GM21786 (cell line): ENCODE measurements around the gene LEFTY1.
"Not testable (repeated sequence)": the region's sequence is repeated elsewhere in the genome, so short reads cannot be mapped to it uniquely, and the experiment has no call there.

ENCODE experiments used
- ATAC-seq: cut with Tn5 transposase; IDR thresholded peaks from one replicate; pipeline ENCODE4 v1.9.1; 2021; ENCODE audit not compliant: unreplicated experiment

Gene LEFTY1

GRCh38 chr1:225851805-225852204 lies 37.1 kb downstream of the LEFTY1 start:
- ATAC-seq = peak; percentile 49

- no peak for ATAC-seq
Measured at GRCh38 chr1:225850370-225850769, 38.6 kb downstream of the LEFTY1 start.

- no peak for ATAC-seq
Measured at GRCh38 chr1:225849925-225850324, 39.0 kb downstream of the LEFTY1 start.

- peak; percentile 68 for ATAC-seq
Measured at GRCh38 chr1:225848030-225848955, 40.7 kb downstream of the LEFTY1 start.

GRCh38 chr1:225847610-225848009 lies 41.3 kb downstream of the LEFTY1 start:
- ATAC-seq = peak; percentile 1

- no peak for ATAC-seq
Measured at GRCh38 chr1:225846331-225847310, 42.3 kb downstream of the LEFTY1 start.

- no peak for ATAC-seq
Measured at GRCh38 chr1:225845571-225846259, 43.2 kb downstream of the LEFTY1 start.

- ATAC-seq = no peak
Measured at GRCh38 chr1:225845097-225845496, 43.8 kb downstream of the LEFTY1 start.

- no peak for ATAC-seq
Measured at GRCh38 chr1:225844236-225845061, 44.5 kb downstream of the LEFTY1 start.

- ATAC-seq = no peak
Measured at GRCh38 chr1:225843426-225843795, 45.5 kb downstream of the LEFTY1 start.

- ATAC-seq = no peak
Measured at GRCh38 chr1:225842788-225843425, 46.0 kb downstream of the LEFTY1 start.

GRCh38 chr1:225842074-225842473 lies 46.9 kb downstream of the LEFTY1 start:
- ATAC-seq = no peak

- ATAC-seq = no peak
Measured at GRCh38 chr1:225840713-225841112, 48.2 kb downstream of the LEFTY1 start.

GRCh38 chr1:225840223-225840610 lies 48.7 kb downstream of the LEFTY1 start:
- ATAC-seq = no peak

GRCh38 chr1:225838793-225839192 lies 50.2 kb downstream of the LEFTY1 start:
- no peak for ATAC-seq

GRCh38 chr1:225836296-225836695 lies 52.6 kb downstream of the LEFTY1 start:
- ATAC-seq = not testable (repeated sequence)
